GM18867 (cell line): ENCODE data around the gene SGMS1.

Experiments
- ATAC-seq: cut with Tn5 transposase; IDR thresholded peaks from one replicate; pipeline ENCODE4 v1.9.1; 2021; ENCODE audit warnings: mild to moderate bottlenecking, moderate library complexity; ENCODE audit not compliant: unreplicated experiment

The SGMS1 gene

GRCh38 chr10:50316695-50317648, 306.8 kb downstream of the SGMS1 start:
- no peak for ATAC-seq

- no peak for ATAC-seq
Observed at GRCh38 chr10:50316174-50316573, 307.6 kb downstream of the SGMS1 start.

GRCh38 chr10:50315424-50315823, 308.3 kb downstream of the SGMS1 start:
- no peak for ATAC-seq

- ATAC-seq = no peak
Observed at GRCh38 chr10:50314169-50315071, 309.3 kb downstream of the SGMS1 start.

GRCh38 chr10:50312464-50313437, 311.0 kb downstream of the SGMS1 start:
- no peak for ATAC-seq

- ATAC-seq = peak; percentile 80
Observed at GRCh38 chr10:50310560-50311174, 313.1 kb downstream of the SGMS1 start.

GRCh38 chr10:50309342-50309741, 314.4 kb downstream of the SGMS1 start:
- ATAC-seq = no peak

GRCh38 chr10:50304660-50305059, 319.1 kb downstream of the SGMS1 start:
- no peak for ATAC-seq

GRCh38 chr10:50299948-50300669, 323.6 kb downstream of the SGMS1 start:
- ATAC-seq = no peak

- no peak for ATAC-seq
Observed at GRCh38 chr10:50295367-50295766, 328.4 kb downstream of the SGMS1 start.

GRCh38 chr10:50294582-50294981, 329.2 kb downstream of the SGMS1 start:
- ATAC-seq = no peak

GRCh38 chr10:50293513-50294313, 330.0 kb downstream of the SGMS1 start:
- no peak for ATAC-seq

- ATAC-seq = no peak
Observed at GRCh38 chr10:50291261-50291850, 332.4 kb downstream of the SGMS1 start.

GRCh38 chr10:50289196-50289595, 334.6 kb downstream of the SGMS1 start:
- ATAC-seq = no peak

- ATAC-seq = no peak
Observed at GRCh38 chr10:50286996-50287803, 336.6 kb downstream of the SGMS1 start.

- ATAC-seq = no peak
Observed at GRCh38 chr10:50286517-50286916, 337.2 kb downstream of the SGMS1 start.

GRCh38 chr10:50281967-50282522, 341.7 kb downstream of the SGMS1 start:
- no peak for ATAC-seq
